Omental fat pad (tissue), 4 donors: ENCODE measurements around the gene NCL. TPM values are rescaled to one million over a fixed set of nuclear protein-coding genes. Genes with fewer than 3 reads are reported as not detected.

ENCODE experiments used
- ATAC-seq: fragments of 150-250 bp; one replicate; pipeline ENCODE4 v1.9.1; 2016; ENCODE audit warnings: mild to moderate bottlenecking, moderate library complexity; ENCODE audit not compliant: low FRiP score
- DNase-seq: peaks from one replicate; pipeline ENCODE4 v3.0.0-alpha.2; 2019; ENCODE audit warnings: low spot score
- CTCF ChIP-seq, 3 donors: fragments of 450-650 bp; IDR thresholded peaks; one replicate each; pipeline ENCODE4 v1.5.1; 2016 to 2017; ENCODE audit warnings: antibody characterized with exemption in 3 of 3, mild to moderate bottlenecking in 3 of 3, moderate library complexity in 2 of 3
- total RNA-seq, 4 donors: library from RNA; depleted of rRNA; stranded (reverse); fragments of >200 nt; gene quantifications; one replicate each; pipeline ENCODE4 v1.1.0, GENCODE V29; 2016

The NCL gene
- total RNA-seq, 4 donors from 2014 or later, result 174 to 495 (median 225) TPM

GRCh38 chr2:231423176-231423575, 41.1 kb downstream of the NCL start:
- no peak for ATAC-seq
- TF ChIP-seq CTCF (IDR thresholded peaks at IDR 0.05), result no peak
- DNase-seq, result no peak

GRCh38 chr2:231422056-231422455, 42.2 kb downstream of the NCL start:
- TF ChIP-seq CTCF (IDR thresholded peaks at IDR 0.05), result no peak
- DNase-seq, result no peak
- ATAC-seq, result no peak

GRCh38 chr2:231421051-231421580, 43.2 kb downstream of the NCL start:
- DNase-seq, result no peak
- TF ChIP-seq CTCF (IDR thresholded peaks at IDR 0.05), result no peak
- no peak for ATAC-seq

GRCh38 chr2:231418820-231419640, 45.3 kb downstream of the NCL start:
- TF ChIP-seq CTCF (IDR thresholded peaks at IDR 0.05), result no peak
- no peak for ATAC-seq
- no peak for DNase-seq

- DNase-seq (no peak), ATAC-seq (no peak)
- TF ChIP-seq CTCF (IDR thresholded peaks at IDR 0.05), result no peak
Measured at GRCh38 chr2:231415029-231415428, 49.3 kb downstream of the NCL start.

GRCh38 chr2:231413921-231414476, 50.3 kb downstream of the NCL start:
- ATAC-seq (no peak), DNase-seq (no peak)
- no peak for TF ChIP-seq CTCF (IDR thresholded peaks at IDR 0.05)

GRCh38 chr2:231413456-231413855, 50.8 kb downstream of the NCL start:
- DNase-seq (no peak), ATAC-seq (no peak)
- no peak for TF ChIP-seq CTCF (IDR thresholded peaks at IDR 0.05)
